ENCODE results near the gene PRPF6. TPM values are rescaled to one million over a fixed set of nuclear protein-coding genes. Genes with fewer than 3 reads are reported as not detected.

Gene PRPF6
- total RNA-seq, 1 donor from 2014 or later, result 51.9 TPM

DNA sequence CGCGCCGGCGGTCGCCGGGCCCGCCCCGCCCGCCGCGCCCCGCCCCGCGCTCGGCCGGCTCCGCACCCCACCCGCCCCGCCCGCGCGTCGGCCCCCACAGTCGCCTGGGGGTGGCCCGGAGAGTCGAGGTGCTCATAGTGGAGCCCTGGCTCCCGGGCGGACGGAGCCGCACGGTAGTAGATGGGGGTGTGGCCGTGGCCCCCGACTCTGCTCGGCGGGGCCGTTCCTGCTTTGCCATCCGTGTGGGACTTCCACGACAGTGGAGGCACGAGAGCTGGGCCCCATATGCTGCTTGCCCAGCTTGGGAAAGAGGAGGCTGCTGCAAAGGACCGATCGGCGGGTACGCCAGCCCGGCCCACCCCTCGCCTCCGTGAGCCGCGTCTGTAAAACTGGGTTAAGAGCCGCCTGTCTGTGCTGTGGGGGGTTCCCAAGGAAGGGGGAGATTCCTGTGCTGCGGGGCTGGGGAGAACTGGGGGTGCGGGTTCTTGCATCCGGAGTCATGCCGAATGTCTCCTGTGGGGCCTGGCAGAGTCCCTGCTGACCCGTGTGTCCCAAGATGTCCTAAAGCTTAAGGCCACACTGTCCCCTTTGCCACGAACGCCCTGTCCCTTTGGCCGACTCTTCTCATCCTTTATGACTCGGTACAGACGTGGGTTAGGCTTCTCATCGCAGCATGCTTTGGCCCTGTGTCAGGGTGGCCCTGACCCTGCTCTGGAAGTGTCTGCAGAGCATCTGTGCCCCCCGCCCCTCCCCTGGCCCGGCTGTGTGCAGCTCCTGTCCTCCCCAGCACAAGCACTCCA is 99.3 kb downstream of the PRPF6 start, which contains the start of gene OPRL1:
OPRL1 (plus strand) TSS at position 70 of the 800 bp plus-strand sequence. CDS start 12,639 bp downstream, outside the sequence.
- Histone ChIP-seq H2AFZ (replicated peaks) (peak within 1 kb of the TSS; percentile 82), H3K79me2 (ENCODE audit: low read depth) (no peaks in the 10 kb centered on the region), H3K9ac (peak within 1 kb of the TSS; percentile 28), H3K27me3 (peaks cover 61% of the 10 kb centered on the region), H3K36me3 (no peaks in the 10 kb centered on the region), H3F3A (ENCODE audit: low read depth) (peaks cover 55% of the 10 kb centered on the region), H3K4me1 (peaks cover 27% of the 10 kb centered on the region), H3K4me3 (peak within 1 kb of the TSS; percentile 77), H3K9me3 (ENCODE audit: low read depth) (no peaks in the 10 kb centered on the region), H3K4me2 (peak within 1 kb of the TSS; percentile 99), H3K27ac (no peak within 1 kb of the TSS), H4K20me1 (ENCODE audit: low read depth) (peaks cover 19% of the 10 kb centered on the region)
- Mint-ChIP-seq H3K9me3 (no peaks in the 10 kb centered on the region), H3K36me3 (no peaks in the 10 kb centered on the region), H3K4me1 (peaks cover 39% of the 10 kb centered on the region), H3K27ac (no peak within 1 kb of the TSS), H3K4me3 (peak within 1 kb of the TSS; percentile 86), H3K27me3 (ENCODE audit: insufficient read depth, low read depth) (peaks cover 8% of the 10 kb centered on the region)
- TF ChIP-seq EZH2phosphoT487 (IDR thresholded peaks at IDR 0.05) (no peak), EZH2 (IDR thresholded peaks at IDR 0.05) (no peak)
- TF ChIP-seq, protein P1, sequence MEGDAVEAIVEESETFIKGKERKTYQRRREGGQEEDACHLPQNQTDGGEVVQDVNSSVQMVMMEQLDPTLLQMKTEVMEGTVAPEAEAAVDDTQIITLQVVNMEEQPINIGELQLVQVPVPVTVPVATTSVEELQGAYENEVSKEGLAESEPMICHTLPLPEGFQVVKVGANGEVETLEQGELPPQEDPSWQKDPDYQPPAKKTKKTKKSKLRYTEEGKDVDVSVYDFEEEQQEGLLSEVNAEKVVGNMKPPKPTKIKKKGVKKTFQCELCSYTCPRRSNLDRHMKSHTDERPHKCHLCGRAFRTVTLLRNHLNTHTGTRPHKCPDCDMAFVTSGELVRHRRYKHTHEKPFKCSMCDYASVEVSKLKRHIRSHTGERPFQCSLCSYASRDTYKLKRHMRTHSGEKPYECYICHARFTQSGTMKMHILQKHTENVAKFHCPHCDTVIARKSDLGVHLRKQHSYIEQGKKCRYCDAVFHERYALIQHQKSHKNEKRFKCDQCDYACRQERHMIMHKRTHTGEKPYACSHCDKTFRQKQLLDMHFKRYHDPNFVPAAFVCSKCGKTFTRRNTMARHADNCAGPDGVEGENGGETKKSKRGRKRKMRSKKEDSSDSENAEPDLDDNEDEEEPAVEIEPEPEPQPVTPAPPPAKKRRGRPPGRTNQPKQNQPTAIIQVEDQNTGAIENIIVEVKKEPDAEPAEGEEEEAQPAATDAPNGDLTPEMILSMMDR (IDR thresholded peaks at IDR 0.05), result no peak
- peak; percentile 54 for DNase-seq (ENCODE audit: low spot score)

DNA sequence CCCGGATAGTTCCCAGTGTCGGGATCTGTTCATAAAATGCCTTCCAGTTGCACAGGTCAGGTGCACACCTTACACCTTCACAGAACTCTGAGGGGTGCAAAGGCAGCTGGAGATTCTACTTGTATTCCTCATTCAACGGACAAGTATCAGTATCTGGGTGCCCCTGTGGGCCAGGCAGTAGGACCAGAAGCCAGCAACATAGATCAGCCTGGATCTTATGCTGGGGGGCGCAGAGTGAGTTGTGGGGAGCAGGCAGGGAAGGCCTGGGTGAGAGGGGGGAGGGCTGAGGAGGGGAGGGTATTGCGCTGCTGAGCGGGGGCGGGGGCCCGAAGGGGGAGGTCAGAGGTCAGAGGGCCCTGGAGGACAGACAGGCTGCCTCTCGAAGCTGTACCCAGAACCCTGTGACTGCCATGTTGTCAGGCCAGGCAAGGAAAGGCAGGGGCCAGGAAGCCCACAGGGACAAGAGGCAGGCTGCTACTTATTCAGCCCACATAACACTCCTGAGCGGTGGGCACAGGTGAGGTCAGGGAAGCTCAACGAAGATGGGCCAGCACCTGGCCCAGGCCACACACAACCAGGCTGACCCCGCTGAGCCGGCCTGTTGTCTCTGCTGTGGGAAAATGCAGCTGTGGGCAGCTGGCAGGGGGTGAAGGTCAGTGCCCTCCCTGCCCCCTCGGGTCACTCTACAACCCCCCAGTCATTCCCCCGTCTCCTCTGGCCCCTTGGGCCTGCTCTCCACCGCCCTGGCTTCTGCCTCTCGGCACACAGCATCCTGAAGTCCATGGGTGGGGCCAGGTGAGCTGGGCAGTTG is 100.1 kb downstream of the PRPF6 start:
- H3K27ac Mint-ChIP-seq, result no peak overlapping the region
- H3K27ac ChIP-seq, result no peak overlapping the region
- peak overlapping the region; percentile 77 for H3K4me3 ChIP-seq
- peaks cover 16% of the 10 kb centered on the region for H3K27me3 Mint-ChIP-seq (ENCODE audit: insufficient read depth, low read depth)
- no peak overlapping the region for H2AFZ ChIP-seq (replicated peaks)
- no peak overlapping the region for H3K9ac ChIP-seq
- peaks cover 55% of the 10 kb centered on the region for H3F3A ChIP-seq (ENCODE audit: low read depth)
- TF ChIP-seq, protein P1 (IDR thresholded peaks at IDR 0.05), result no peak
- TF ChIP-seq EZH2 (IDR thresholded peaks at IDR 0.05) (no peak), EZH2phosphoT487 (IDR thresholded peaks at IDR 0.05) (no peak)
- H4K20me1 ChIP-seq (ENCODE audit: low read depth), result peaks cover 19% of the 10 kb centered on the region
- peaks cover 27% of the 10 kb centered on the region for H3K4me1 ChIP-seq
- H3K4me3 Mint-ChIP-seq, result peak overlapping the region; percentile 86
- H3K27me3 ChIP-seq, result peaks cover 69% of the 10 kb centered on the region
- no peaks in the 10 kb centered on the region for H3K9me3 ChIP-seq (ENCODE audit: low read depth)
- no peak for DNase-seq (ENCODE audit: low spot score)
- no peaks in the 10 kb centered on the region for H3K36me3 ChIP-seq
- no peaks in the 10 kb centered on the region for H3K36me3 Mint-ChIP-seq
- peaks cover 41% of the 10 kb centered on the region for H3K4me1 Mint-ChIP-seq
- H3K79me2 ChIP-seq (ENCODE audit: low read depth), result no peaks in the 10 kb centered on the region
- H3K9me3 Mint-ChIP-seq, result peaks cover 1% of the 10 kb centered on the region
- H3K4me2 ChIP-seq, result peak overlapping the region; percentile 96

DNA sequence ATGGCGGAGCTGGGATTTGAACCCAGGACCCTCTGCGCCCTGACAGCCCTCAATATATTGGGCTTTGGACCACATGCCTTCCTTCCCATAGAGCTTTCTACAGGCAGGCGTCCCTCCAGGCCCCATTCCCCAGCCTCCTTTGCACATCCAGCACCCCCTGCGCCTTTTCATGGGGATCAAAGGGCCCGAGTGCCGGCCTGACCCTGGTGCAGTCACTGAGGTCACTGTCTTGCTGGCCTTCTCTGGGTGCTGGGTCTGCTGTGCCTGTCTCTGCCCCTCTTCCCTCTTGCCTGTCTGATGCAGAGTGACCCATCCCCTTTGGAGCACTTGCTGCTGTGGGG is 100.7 kb downstream of the PRPF6 start:
- no peak for DNase-seq (ENCODE audit: low spot score)
- H3K4me1 Mint-ChIP-seq, result peaks cover 41% of the 10 kb centered on the region
- peaks cover 6% of the 10 kb centered on the region for H3K9me3 Mint-ChIP-seq
- H3K4me1 ChIP-seq, result peaks cover 27% of the 10 kb centered on the region
- peaks cover 19% of the 10 kb centered on the region for H4K20me1 ChIP-seq (ENCODE audit: low read depth)
- H3K4me2 ChIP-seq, result no peak overlapping the region
- H3K36me3 Mint-ChIP-seq, result no peaks in the 10 kb centered on the region
- H3K9ac ChIP-seq, result no peak overlapping the region
- H3K4me3 ChIP-seq, result no peak overlapping the region
- H3K27ac Mint-ChIP-seq, result no peak overlapping the region
- H3K4me3 Mint-ChIP-seq, result peak overlapping the region; percentile 70
- no peak overlapping the region for H3K27ac ChIP-seq
- no peak overlapping the region for H2AFZ ChIP-seq (replicated peaks)
- no peaks in the 10 kb centered on the region for H3K79me2 ChIP-seq (ENCODE audit: low read depth)
- H3K36me3 ChIP-seq, result no peaks in the 10 kb centered on the region
- peaks cover 75% of the 10 kb centered on the region for H3K27me3 ChIP-seq
- TF ChIP-seq EZH2 (IDR thresholded peaks at IDR 0.05) (no peak), EZH2phosphoT487 (IDR thresholded peaks at IDR 0.05) (no peak)
- TF ChIP-seq, protein P1 (IDR thresholded peaks at IDR 0.05), result no peak
- peaks cover 20% of the 10 kb centered on the region for H3K27me3 Mint-ChIP-seq (ENCODE audit: insufficient read depth, low read depth)
- peaks cover 55% of the 10 kb centered on the region for H3F3A ChIP-seq (ENCODE audit: low read depth)
- no peaks in the 10 kb centered on the region for H3K9me3 ChIP-seq (ENCODE audit: low read depth)
